Astrocyte (in vitro differentiated cells and primary cell): ENCODE measurements around the gene CEP68. TPM values are rescaled to one million over a fixed set of nuclear protein-coding genes. Genes with fewer than 3 reads are reported as not detected.
A peak's percentile ranks its signal among the peaks of the same experiment; 100 is the strongest.

Experiments
- DNase-seq: peaks from one replicate; pipeline ENCODE4 v3.0.0-alpha.2; 2010; ENCODE audit warnings: low read depth
- FAIRE-seq: peaks from 2 replicates; lab custom pipeline; 2011; peaks lifted over from hg19 to GRCh38; lab: Jason Lieb, UNC
- H2AFZ ChIP-seq: 2 replicates; pipeline ENCODE4 v1.6.0; 2012; ENCODE audit warnings: low read depth, low read length, inconsistent platforms
- H3K27ac ChIP-seq: 2 replicates; pipeline ENCODE4 v1.5.1; 2011; ENCODE audit warnings: low read depth, low read length, inconsistent platforms
- H3K27me3 ChIP-seq: 2 replicates; pipeline ENCODE4 v1.6.0; 2011; ENCODE audit warnings: low read length, inconsistent platforms; ENCODE audit not compliant: insufficient read depth
- H3K36me3 ChIP-seq: 2 replicates; pipeline ENCODE4 v1.5.1; 2011; ENCODE audit warnings: low read length, inconsistent platforms; ENCODE audit not compliant: insufficient read depth
- H3K4me1 ChIP-seq: 2 replicates; pipeline ENCODE4 v1.5.1; 2011; ENCODE audit warnings: low read length, inconsistent platforms; ENCODE audit not compliant: insufficient read depth
- H3K4me2 ChIP-seq: 2 replicates; pipeline ENCODE4 v1.6.0; 2012; ENCODE audit warnings: low read length, inconsistent platforms
- H3K4me3 ChIP-seq: 2 replicates; pipeline ENCODE4 v1.5.1; 2011; ENCODE audit warnings: low read depth, mild to moderate bottlenecking, low read length, inconsistent platforms; ENCODE audit not compliant: insufficient read depth
- H3K79me2 ChIP-seq: 2 replicates; pipeline ENCODE4 v1.6.0; 2012; ENCODE audit warnings: mild to moderate bottlenecking, low read length, inconsistent platforms; ENCODE audit not compliant: insufficient read depth
- H3K9ac ChIP-seq: 2 replicates; pipeline ENCODE4 v1.6.0; 2012; ENCODE audit warnings: mild to moderate bottlenecking, low read length, inconsistent platforms
- H3K9me3 ChIP-seq: 2 replicates; pipeline ENCODE4 v1.5.1; 2012; ENCODE audit warnings: low read depth, mild to moderate bottlenecking, low read length, inconsistent platforms; ENCODE audit not compliant: insufficient read depth
- H4K20me1 ChIP-seq: 2 replicates; pipeline ENCODE4 v1.6.0; 2012; ENCODE audit warnings: low read length, inconsistent platforms; ENCODE audit not compliant: insufficient read depth
- H3K27ac Mint-ChIP-seq: one replicate; pipeline ENCODE4 v1.8.0; 2021; ENCODE audit warnings: mild to moderate bottlenecking, mixed read lengths; ENCODE audit not compliant: unreplicated experiment
- H3K27me3 Mint-ChIP-seq: one replicate; pipeline ENCODE4 v1.8.0; 2021; ENCODE audit warnings: low read depth, mixed read lengths; ENCODE audit not compliant: unreplicated experiment
- H3K36me3 Mint-ChIP-seq: one replicate; pipeline ENCODE4 v1.8.0; 2021; ENCODE audit warnings: low read depth, mixed read lengths; ENCODE audit not compliant: unreplicated experiment
- H3K4me1 Mint-ChIP-seq: one replicate; pipeline ENCODE4 v1.8.0; 2021; ENCODE audit warnings: low read depth, mixed read lengths; ENCODE audit not compliant: unreplicated experiment
- H3K4me3 Mint-ChIP-seq: one replicate; pipeline ENCODE4 v1.8.0; 2021; ENCODE audit warnings: mild to moderate bottlenecking, moderate library complexity, mixed read lengths; ENCODE audit not compliant: unreplicated experiment
- H3K9me3 Mint-ChIP-seq: one replicate; pipeline ENCODE4 v1.8.0; 2021; ENCODE audit warnings: mild to moderate bottlenecking, mixed read lengths; ENCODE audit not compliant: unreplicated experiment
- CTCF ChIP-seq: IDR thresholded peaks from 2 replicates; pipeline ENCODE4 v1.5.1; 2011; ENCODE audit warnings: low read depth, mild to moderate bottlenecking, inconsistent platforms, low read length, moderate library complexity; ENCODE audit not compliant: insufficient read depth
- EZH2 ChIP-seq: IDR thresholded peaks from 2 replicates; pipeline ENCODE4 v1.6.1; 2012; ENCODE audit warnings: mild to moderate bottlenecking, low read length, inconsistent platforms; ENCODE audit not compliant: insufficient read depth
- total RNA-seq: library from RNA; stranded (reverse); gene quantifications from 2 replicates; pipeline ENCODE4 v1.2.1, GENCODE V29; 2021

Gene CEP68
- total RNA-seq, 1 donor from 2014 or later, result 6.9 TPM

DNA sequence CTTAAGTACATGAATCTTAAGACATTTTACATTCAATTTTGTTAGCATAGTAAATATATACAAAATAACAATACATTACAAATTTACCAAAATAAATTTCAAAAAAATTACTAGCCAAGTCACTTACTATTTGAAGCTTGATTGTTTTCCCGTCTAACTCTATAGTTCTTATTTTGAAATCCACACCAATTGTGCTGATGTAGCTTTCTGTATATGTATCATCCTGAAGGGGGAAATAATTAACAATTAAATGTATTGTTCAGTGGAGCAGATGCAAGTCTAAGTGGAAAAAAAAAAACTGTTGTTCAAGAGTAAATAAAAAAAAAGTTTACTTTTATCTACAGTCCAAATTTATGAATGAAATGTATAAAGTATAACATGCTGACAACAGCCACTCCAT lies 41.6 kb downstream of the CEP68 start:
- H3K4me3 Mint-ChIP-seq, result peak overlapping the region; percentile 13
- H3K27ac Mint-ChIP-seq, result no peak overlapping the region
- H3K9me3 Mint-ChIP-seq, result no peaks in the 10 kb centered on the region
- Histone ChIP-seq H3K4me3 (no peak overlapping the region), H3K36me3 (peaks cover 30% of the 10 kb centered on the region), H3K79me2 (peaks cover 96% of the 10 kb centered on the region), H2AFZ (no peak overlapping the region), H3K27ac (no peak overlapping the region), H3K4me1 (no peaks in the 10 kb centered on the region), H3K9ac (no peak overlapping the region), H3K27me3 (no peaks in the 10 kb centered on the region), H3K9me3 (no peaks in the 10 kb centered on the region), H4K20me1 (peaks cover 96% of the 10 kb centered on the region), H3K4me2 (no peak overlapping the region)
- TF ChIP-seq EZH2 (no peak), CTCF (no peak)
- DNase-seq (no peak), FAIRE-seq (no peak)
- H3K4me1 Mint-ChIP-seq, result peaks cover 26% of the 10 kb centered on the region
- peaks cover 16% of the 10 kb centered on the region for H3K36me3 Mint-ChIP-seq
- no peaks in the 10 kb centered on the region for H3K27me3 Mint-ChIP-seq

GRCh38 chr2:65098741-65099140 lies 42.5 kb downstream of the CEP68 start:
- TF ChIP-seq CTCF (no peak), EZH2 (no peak)
- no peaks in the 10 kb centered on the region for H3K27me3 ChIP-seq
- FAIRE-seq, result no peak
- no peaks in the 10 kb centered on the region for H3K27me3 Mint-ChIP-seq
- no peak overlapping the region for H3K27ac ChIP-seq
- H2AFZ ChIP-seq, result no peak overlapping the region
- H3K9me3 ChIP-seq, result no peaks in the 10 kb centered on the region
- no peak overlapping the region for H3K9ac ChIP-seq
- H3K9me3 Mint-ChIP-seq, result no peaks in the 10 kb centered on the region
- H3K4me3 Mint-ChIP-seq, result no peak overlapping the region
- peaks cover 12% of the 10 kb centered on the region for H3K36me3 Mint-ChIP-seq
- H3K4me1 ChIP-seq, result no peaks in the 10 kb centered on the region
- H3K79me2 ChIP-seq, result peaks cover 95% of the 10 kb centered on the region
- peaks cover 96% of the 10 kb centered on the region for H4K20me1 ChIP-seq
- peaks cover 23% of the 10 kb centered on the region for H3K4me1 Mint-ChIP-seq
- DNase-seq, result no peak
- no peak overlapping the region for H3K4me2 ChIP-seq
- H3K27ac Mint-ChIP-seq, result peak overlapping the region; percentile 69
- H3K36me3 ChIP-seq, result peaks cover 32% of the 10 kb centered on the region
- no peak overlapping the region for H3K4me3 ChIP-seq

GRCh38 chr2:65101071-65101470 lies 44.9 kb downstream of the CEP68 start:
- H4K20me1 ChIP-seq, result peaks cover 99% of the 10 kb centered on the region
- Mint-ChIP-seq H3K36me3 (peaks cover 8% of the 10 kb centered on the region), H3K27me3 (no peaks in the 10 kb centered on the region), H3K27ac (peak overlapping the region; percentile 66), H3K9me3 (no peaks in the 10 kb centered on the region), H3K4me1 (peaks cover 30% of the 10 kb centered on the region), H3K4me3 (no peak overlapping the region)
- TF ChIP-seq EZH2, result no peak
- TF ChIP-seq CTCF, result no peak
- no peaks in the 10 kb centered on the region for H3K27me3 ChIP-seq
- peaks cover 97% of the 10 kb centered on the region for H3K79me2 ChIP-seq
- H2AFZ ChIP-seq, result no peak overlapping the region
- DNase-seq (no peak), FAIRE-seq (no peak)
- H3K9ac ChIP-seq, result no peak overlapping the region
- no peaks in the 10 kb centered on the region for H3K4me1 ChIP-seq
- peaks cover 32% of the 10 kb centered on the region for H3K36me3 ChIP-seq
- no peak overlapping the region for H3K4me3 ChIP-seq
- H3K27ac ChIP-seq, result no peak overlapping the region
- no peak overlapping the region for H3K4me2 ChIP-seq
- no peaks in the 10 kb centered on the region for H3K9me3 ChIP-seq
